Subcutaneous abdominal adipose tissue (tissue), 5 donors: Measurements from ENCODE around the gene GRP.

Source experiments
- H3K27ac ChIP-seq: one replicate; pipeline ENCODE4 v1.7.0; 2013; ENCODE audit warnings: low read depth, mild to moderate bottlenecking, inconsistent platforms, low read length, moderate library complexity
- H3K27me3 ChIP-seq, 5 donors: one replicate each; pipeline ENCODE4 v1.7.0; 2013; ENCODE audit warnings: low read length in 5 of 5, inconsistent platforms in 1 of 5; ENCODE audit not compliant: control insufficient read depth in 5 of 5, insufficient read depth in 4 of 5
- H3K36me3 ChIP-seq, 5 donors: one replicate each; pipeline ENCODE4 v1.7.0; 2013; ENCODE audit warnings: low read length in 5 of 5; ENCODE audit not compliant: control insufficient read depth in 5 of 5, insufficient read depth in 5 of 5
- H3K4me1 ChIP-seq, 5 donors: one replicate each; pipeline ENCODE4 v1.7.0; 2013; ENCODE audit warnings: low read length in 5 of 5, mild to moderate bottlenecking in 3 of 5, moderate library complexity in 1 of 5; ENCODE audit not compliant: control insufficient read depth in 5 of 5, insufficient read depth in 5 of 5
- H3K4me3 ChIP-seq, 5 donors: one replicate each; pipeline ENCODE4 v1.7.0; 2013; ENCODE audit warnings: low read length in 5 of 5, low read depth in 1 of 5
- H3K9ac ChIP-seq, 5 donors: one replicate each; pipeline ENCODE4 v1.7.0; 2013; ENCODE audit warnings: low read length in 5 of 5, mild to moderate bottlenecking in 4 of 5, moderate library complexity in 3 of 5
- H3K9me3 ChIP-seq, 5 donors: one replicate each; pipeline ENCODE4 v1.7.0; 2013; ENCODE audit warnings: low read length in 5 of 5; ENCODE audit not compliant: control insufficient read depth in 5 of 5
- donor health status: healthy.
- donor health status: healthy.
- donor health status: healthy.
- donor health status: healthy.
- donor health status: healthy.

Gene GRP

GRCh38 chr18:59222341-59222740 is 2.4 kb downstream of the GRP start:
- no peak overlapping the region for H3K27ac ChIP-seq
- H3K4me3 ChIP-seq: no peak overlapping the region
- no peaks in the 10 kb centered on the region for H3K9me3 ChIP-seq
- no peak overlapping the region for H3K9ac ChIP-seq
- H3K36me3 ChIP-seq: no peaks in the 10 kb centered on the region
- peaks cover 30 to 34% (median 32%) of the 10 kb centered on the region in 5 donors for H3K27me3 ChIP-seq
- H3K4me1 ChIP-seq: peaks cover 0 to 4% (median 0%) of the 10 kb centered on the region in 5 donors

GRCh38 chr18:59228351-59228750 is 8.4 kb downstream of the GRP start:
- Histone ChIP-seq H3K36me3 (no peaks in the 10 kb centered on the region), H3K27ac (no peak overlapping the region), H3K27me3 (peaks cover 0 to 4% (median under 1%) of the 10 kb centered on the region in 5 donors), H3K4me1 (no peaks in the 10 kb centered on the region), H3K9me3 (no peaks in the 10 kb centered on the region), H3K9ac (no peak overlapping the region), H3K4me3 (no peak overlapping the region)

GRCh38 chr18:59229191-59229590 is 9.2 kb downstream of the GRP start:
- no peak overlapping the region for H3K4me3 ChIP-seq
- no peaks in the 10 kb centered on the region for H3K9me3 ChIP-seq
- H3K36me3 ChIP-seq: no peaks in the 10 kb centered on the region
- H3K9ac ChIP-seq: no peak overlapping the region
- peaks cover 0 to 4% (median 0%) of the 10 kb centered on the region in 5 donors for H3K27me3 ChIP-seq
- no peak overlapping the region for H3K27ac ChIP-seq
- H3K4me1 ChIP-seq: no peaks in the 10 kb centered on the region

GRCh38 chr18:59229701-59230443 is 9.9 kb downstream of the GRP start:
- H3K36me3 ChIP-seq: no peaks in the 10 kb centered on the region
- H3K27ac ChIP-seq: no peak overlapping the region
- H3K4me1 ChIP-seq: no peaks in the 10 kb centered on the region

DNA sequence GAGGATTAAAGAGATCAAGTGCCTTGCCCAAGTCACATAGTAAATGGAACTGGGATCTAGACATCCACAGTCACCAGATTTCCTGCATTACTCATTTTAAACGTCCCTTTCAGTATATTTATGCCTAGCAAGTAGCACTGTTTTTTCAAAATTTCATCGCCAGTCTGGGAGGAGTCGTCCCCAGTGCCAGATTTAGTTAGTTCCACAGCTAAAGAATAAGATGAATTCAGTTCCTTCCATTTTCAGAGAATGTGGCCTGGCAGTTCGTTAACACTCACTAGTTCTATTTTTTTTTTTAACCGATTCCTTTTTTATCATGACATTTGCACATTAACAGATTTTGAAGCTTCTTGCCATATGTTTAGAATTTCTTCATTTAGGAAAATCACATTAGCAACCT is 11.2 kb downstream of the GRP start:
- no peaks in the 10 kb centered on the region for H3K36me3 ChIP-seq
- H3K27ac ChIP-seq: no peak overlapping the region
- H3K4me1 ChIP-seq: no peaks in the 10 kb centered on the region
- no peaks in the 10 kb centered on the region for H3K9me3 ChIP-seq
- peaks cover 0 to 4% (median 0%) of the 10 kb centered on the region in 5 donors for H3K27me3 ChIP-seq
- no peak overlapping the region for H3K9ac ChIP-seq
- H3K4me3 ChIP-seq: no peak overlapping the region

More at GRCh38 chr18:59229701-59230443, 9.9 kb downstream of the GRP start:
- Histone ChIP-seq H3K9ac (no peak overlapping the region), H3K27me3 (peaks cover 0 to 4% (median 0%) of the 10 kb centered on the region in 5 donors), H3K4me3 (no peak overlapping the region), H3K9me3 (no peaks in the 10 kb centered on the region)

- H3K9me3 ChIP-seq: no peaks in the 10 kb centered on the region
- no peaks in the 10 kb centered on the region for H3K4me1 ChIP-seq
- no peak overlapping the region for H3K9ac ChIP-seq
- no peak overlapping the region for H3K27ac ChIP-seq
- H3K4me3 ChIP-seq: no peak overlapping the region
- H3K36me3 ChIP-seq: no peaks in the 10 kb centered on the region
- H3K27me3 ChIP-seq: peaks cover 0 to 4% (median 0%) of the 10 kb centered on the region in 5 donors
Measured at GRCh38 chr18:59231877-59232276, 11.9 kb downstream of the GRP start.

DNA sequence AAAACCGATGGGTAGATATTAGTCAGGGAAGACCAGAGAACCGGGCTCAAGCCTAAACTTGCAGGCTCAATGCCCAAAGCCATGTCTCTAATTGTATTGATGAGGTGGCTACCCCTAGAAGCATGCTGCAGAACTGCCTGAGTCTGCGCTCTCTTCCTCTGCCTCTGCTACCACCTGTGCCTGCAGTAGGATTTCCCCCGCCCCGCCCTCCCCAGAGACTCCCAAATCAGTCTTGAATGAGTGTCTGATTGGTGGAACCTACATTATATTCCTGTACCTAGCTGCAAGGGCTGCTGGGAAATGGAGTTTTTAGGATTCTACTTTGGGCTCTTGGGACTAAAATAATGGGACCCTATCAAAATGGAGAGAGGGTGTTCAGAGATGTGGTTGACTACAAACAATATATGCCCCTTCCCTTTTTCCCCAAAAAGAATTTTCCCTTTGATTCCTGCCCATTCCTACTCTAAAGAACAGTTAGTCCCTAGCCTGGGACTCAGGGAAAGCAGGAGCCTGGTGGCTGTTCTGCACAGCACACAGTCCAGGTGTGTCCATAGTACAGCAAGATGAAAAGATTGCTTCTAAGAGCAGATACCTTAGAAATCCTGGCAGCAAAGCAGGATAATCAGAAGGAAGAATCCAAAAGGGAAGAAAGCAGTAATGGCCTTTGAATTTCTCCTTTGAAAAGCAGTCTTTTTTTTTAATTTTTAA is 12.5 kb downstream of the GRP start:
- Histone ChIP-seq H3K27me3 (peaks cover 0 to 4% (median 0%) of the 10 kb centered on the region in 5 donors), H3K9ac (no peak overlapping the region), H3K27ac (no peak overlapping the region), H3K9me3 (no peaks in the 10 kb centered on the region), H3K36me3 (no peaks in the 10 kb centered on the region), H3K4me1 (no peaks in the 10 kb centered on the region), H3K4me3 (no peak overlapping the region)

DNA sequence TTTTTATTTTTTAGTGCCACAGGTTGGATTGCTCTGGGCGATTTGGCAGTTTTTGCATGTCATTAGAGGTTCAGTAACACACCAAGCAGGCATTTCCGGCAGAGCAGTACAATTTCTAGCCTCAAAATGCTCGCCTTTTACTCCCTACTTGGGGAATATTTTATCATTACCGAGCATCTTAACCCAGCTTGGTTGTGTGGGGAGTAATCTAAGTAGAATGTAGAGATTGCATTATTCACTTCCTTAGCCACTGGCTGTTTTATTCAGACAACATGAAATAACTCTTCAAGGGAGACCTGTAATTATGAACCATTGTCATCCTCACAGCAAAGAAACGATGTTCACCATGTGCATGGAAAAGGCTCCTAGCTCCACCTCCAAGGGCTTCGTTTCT is 13.1 kb downstream of the GRP start:
- no peak overlapping the region for H3K4me3 ChIP-seq
- H3K36me3 ChIP-seq: no peaks in the 10 kb centered on the region
- no peaks in the 10 kb centered on the region for H3K4me1 ChIP-seq
- no peak overlapping the region for H3K9ac ChIP-seq
- H3K27ac ChIP-seq: no peak overlapping the region
- no peaks in the 10 kb centered on the region for H3K9me3 ChIP-seq
- peaks cover 0 to 4% (median 0%) of the 10 kb centered on the region in 5 donors for H3K27me3 ChIP-seq

DNA sequence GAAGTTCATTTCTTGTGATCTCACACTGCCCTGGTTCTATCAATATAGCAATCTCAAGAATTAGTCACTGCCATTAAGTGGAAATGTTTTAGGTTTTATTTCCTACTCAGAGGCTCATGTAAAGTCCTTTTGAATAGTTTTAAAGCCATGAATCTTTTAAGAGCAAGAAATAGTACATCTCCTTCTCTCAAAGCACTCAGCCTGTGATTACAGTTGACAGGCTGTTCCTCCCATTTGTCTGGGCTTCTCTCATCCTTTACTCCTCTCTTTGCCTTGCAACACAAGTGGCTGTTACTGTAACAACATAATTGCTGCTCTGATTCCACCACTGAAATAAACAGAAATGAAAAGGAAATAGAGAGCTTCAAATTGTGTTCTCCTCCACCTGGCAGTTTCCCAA is 18.4 kb downstream of the GRP start:
- Histone ChIP-seq H3K27ac (no peak overlapping the region), H3K4me3 (no peak overlapping the region)

GRCh38 chr18:59239642-59240041 is 19.7 kb downstream of the GRP start:
- Histone ChIP-seq H3K9me3 (no peaks in the 10 kb centered on the region), H3K27me3 (peaks cover 0 to 2% (median 0%) of the 10 kb centered on the region in 5 donors), H3K36me3 (no peaks in the 10 kb centered on the region), H3K4me3 (no peak overlapping the region), H3K9ac (no peak overlapping the region), H3K27ac (no peak overlapping the region), H3K4me1 (no peaks in the 10 kb centered on the region)

More for the DNA sequence above, 18.4 kb downstream of the GRP start:
- Histone ChIP-seq H3K36me3 (no peaks in the 10 kb centered on the region), H3K4me1 (no peaks in the 10 kb centered on the region), H3K9me3 (no peaks in the 10 kb centered on the region), H3K27me3 (peaks cover 0 to 2% (median 0%) of the 10 kb centered on the region in 5 donors), H3K9ac (no peak overlapping the region)
